ENCODE results near the gene GPC5. TPM values are rescaled to one million over a fixed set of nuclear protein-coding genes. Genes with fewer than 3 reads are reported as not detected.

Gene GPC5
- total and polyA plus RNA-seq, 2 experiments from 2014 or later: 0.32 TPM; not detected in 1

DNA sequence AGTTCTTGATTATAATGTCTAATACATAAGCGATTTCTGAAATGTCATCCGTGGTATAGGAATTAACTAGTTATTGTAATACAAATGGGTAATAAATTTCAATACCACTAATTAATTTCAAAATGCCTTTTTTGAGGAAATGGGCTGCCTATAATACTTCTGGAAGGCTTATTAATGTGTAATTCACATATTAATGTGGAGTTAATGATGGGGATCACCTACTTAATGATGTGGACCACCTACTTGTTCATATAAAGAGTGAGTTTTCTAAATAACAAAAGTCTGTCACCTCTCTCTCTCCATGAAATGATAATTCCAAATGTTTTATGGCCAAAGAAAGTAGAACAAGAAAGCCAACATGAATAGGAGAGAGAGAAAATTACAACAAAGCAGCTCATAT, 914.4 kb downstream of the GPC5 start:
- in situ Hi-C loops (cut with MboI): no loop called here
- no peaks in the 10 kb centered on the region for H3K4me1 ChIP-seq (ENCODE audit: insufficient read depth)
- 62 to 70% methylated on average over 2 of the region's 2 CpGs for WGBS, 2 experiments (ENCODE audit: low coverage in 1 of 2, low lambda C conversion rate in 2 of 2, missing lambda C conversion rate in 2 of 2)

GRCh38 chr13:92313382-92313781, 915.0 kb downstream of the GPC5 start:
- Histone ChIP-seq H3K9me3 (ENCODE audit: low read depth) (no peaks in the 10 kb centered on the region), H3K9me2 (ENCODE audit: insufficient read depth) (no peaks in the 10 kb centered on the region), H3K4me1 (ENCODE audit: insufficient read depth) (no peaks in the 10 kb centered on the region), H3K4me2 (ENCODE audit: unreplicated experiment) (no peak overlapping the region), H3K4me3 (no peak overlapping the region), H3K27me3 (replicated peaks; ENCODE audit: insufficient read depth) (no peaks in the 10 kb centered on the region), H3K36me3 (ENCODE audit: low read depth) (no peaks in the 10 kb centered on the region), H4K20me1 (ENCODE audit: insufficient read depth) (no peaks in the 10 kb centered on the region), H3K79me2 (ENCODE audit: insufficient read depth) (no peaks in the 10 kb centered on the region), H2AFZ (no peak overlapping the region), H3F3A (ENCODE audit: insufficient read depth) (no peaks in the 10 kb centered on the region), H3K9ac (no peak overlapping the region), H3K27ac (no peak overlapping the region)
- TF ChIP-seq EZH2phosphoT487 (IDR thresholded peaks at IDR 0.05; ENCODE audit: insufficient read depth, low read depth): no peak
- no peak for TF ChIP-seq EZH2 (IDR thresholded peaks at IDR 0.05; ENCODE audit: insufficient read depth, poor library complexity, severe bottlenecking)
- in situ Hi-C loops (cut with MboI): no loop called here
- no peak for DNase-seq
- 0 to 3% methylated on average over 2 of the region's 2 CpGs for WGBS, 2 experiments (ENCODE audit: low coverage in 1 of 2, low lambda C conversion rate in 2 of 2, missing lambda C conversion rate in 2 of 2)

More for the DNA sequence above, 914.4 kb downstream of the GPC5 start:
- Histone ChIP-seq H3K27ac (no peak overlapping the region), H3F3A (ENCODE audit: insufficient read depth) (no peaks in the 10 kb centered on the region), H3K9me3 (ENCODE audit: low read depth) (no peaks in the 10 kb centered on the region), H3K9ac (no peak overlapping the region), H3K9me2 (ENCODE audit: insufficient read depth) (no peaks in the 10 kb centered on the region), H3K79me2 (ENCODE audit: insufficient read depth) (no peaks in the 10 kb centered on the region), H4K20me1 (ENCODE audit: insufficient read depth) (no peaks in the 10 kb centered on the region), H3K27me3 (replicated peaks; ENCODE audit: insufficient read depth) (no peaks in the 10 kb centered on the region), H3K36me3 (ENCODE audit: low read depth) (no peaks in the 10 kb centered on the region), H3K4me2 (ENCODE audit: unreplicated experiment) (no peak overlapping the region), H3K4me3 (no peak overlapping the region), H2AFZ (no peak overlapping the region)
- TF ChIP-seq EZH2 (IDR thresholded peaks at IDR 0.05; ENCODE audit: insufficient read depth, poor library complexity, severe bottlenecking): no peak
- no peak for TF ChIP-seq EZH2phosphoT487 (IDR thresholded peaks at IDR 0.05; ENCODE audit: insufficient read depth, low read depth)
- no peak for DNase-seq

GRCh38 chr13:92315265-92315664, 916.8 kb downstream of the GPC5 start:
- Histone ChIP-seq H3K27ac (no peak overlapping the region), H3K79me2 (ENCODE audit: insufficient read depth) (no peaks in the 10 kb centered on the region), H3K9me2 (ENCODE audit: insufficient read depth) (no peaks in the 10 kb centered on the region), H3K36me3 (ENCODE audit: low read depth) (no peaks in the 10 kb centered on the region), H2AFZ (no peak overlapping the region), H3F3A (ENCODE audit: insufficient read depth) (no peaks in the 10 kb centered on the region), H3K27me3 (replicated peaks; ENCODE audit: insufficient read depth) (no peaks in the 10 kb centered on the region), H3K4me1 (ENCODE audit: insufficient read depth) (no peaks in the 10 kb centered on the region), H3K4me2 (ENCODE audit: unreplicated experiment) (no peak overlapping the region), H4K20me1 (ENCODE audit: insufficient read depth) (no peaks in the 10 kb centered on the region), H3K4me3 (no peak overlapping the region), H3K9me3 (ENCODE audit: low read depth) (no peaks in the 10 kb centered on the region), H3K9ac (no peak overlapping the region)
- 31 to 40% methylated on average over 2 of the region's 2 CpGs for WGBS, 2 experiments (ENCODE audit: low coverage in 1 of 2, low lambda C conversion rate in 2 of 2, missing lambda C conversion rate in 2 of 2)
- in situ Hi-C loops (cut with MboI): no loop called here
- no peak for TF ChIP-seq EZH2 (IDR thresholded peaks at IDR 0.05; ENCODE audit: insufficient read depth, poor library complexity, severe bottlenecking)
- TF ChIP-seq EZH2phosphoT487 (IDR thresholded peaks at IDR 0.05; ENCODE audit: insufficient read depth, low read depth): no peak
- DNase-seq: no peak

GRCh38 chr13:92316030-92316429, 917.6 kb downstream of the GPC5 start:
- Histone ChIP-seq H4K20me1 (ENCODE audit: insufficient read depth) (no peaks in the 10 kb centered on the region), H3K9me2 (ENCODE audit: insufficient read depth) (no peaks in the 10 kb centered on the region), H3K9me3 (ENCODE audit: low read depth) (no peaks in the 10 kb centered on the region), H3K36me3 (ENCODE audit: low read depth) (no peaks in the 10 kb centered on the region), H2AFZ (no peak overlapping the region), H3K4me1 (ENCODE audit: insufficient read depth) (no peaks in the 10 kb centered on the region), H3K4me2 (ENCODE audit: unreplicated experiment) (no peak overlapping the region), H3F3A (ENCODE audit: insufficient read depth) (no peaks in the 10 kb centered on the region), H3K27ac (no peak overlapping the region), H3K9ac (no peak overlapping the region), H3K79me2 (ENCODE audit: insufficient read depth) (no peaks in the 10 kb centered on the region), H3K4me3 (no peak overlapping the region), H3K27me3 (replicated peaks; ENCODE audit: insufficient read depth) (no peaks in the 10 kb centered on the region)
- 36 to 43% methylated on average over 2 of the region's 2 CpGs for WGBS, 2 experiments (ENCODE audit: low coverage in 1 of 2, low lambda C conversion rate in 2 of 2, missing lambda C conversion rate in 2 of 2)
- no peak for TF ChIP-seq EZH2 (IDR thresholded peaks at IDR 0.05; ENCODE audit: insufficient read depth, poor library complexity, severe bottlenecking)
- no peak for TF ChIP-seq EZH2phosphoT487 (IDR thresholded peaks at IDR 0.05; ENCODE audit: insufficient read depth, low read depth)
- no peak for DNase-seq
- in situ Hi-C loops (cut with MboI): no loop called here

- H3K4me1 ChIP-seq (ENCODE audit: insufficient read depth): no peaks in the 10 kb centered on the region
- no peaks in the 10 kb centered on the region for H4K20me1 ChIP-seq (ENCODE audit: insufficient read depth)
- no peaks in the 10 kb centered on the region for H3K36me3 ChIP-seq (ENCODE audit: low read depth)
- H3K4me3 ChIP-seq: no peak overlapping the region
- H3K27ac ChIP-seq: no peak overlapping the region
- H3K4me2 ChIP-seq (ENCODE audit: unreplicated experiment): no peak overlapping the region
- no peaks in the 10 kb centered on the region for H3K9me2 ChIP-seq (ENCODE audit: insufficient read depth)
- H3F3A ChIP-seq (ENCODE audit: insufficient read depth): no peaks in the 10 kb centered on the region
- no peaks in the 10 kb centered on the region for H3K79me2 ChIP-seq (ENCODE audit: insufficient read depth)
- in situ Hi-C loops (cut with MboI): no loop called here
- 36 to 45% methylated on average over 2 of the region's 2 CpGs for WGBS, 2 experiments (ENCODE audit: low coverage in 1 of 2, low lambda C conversion rate in 2 of 2, missing lambda C conversion rate in 2 of 2)
- no peaks in the 10 kb centered on the region for H3K27me3 ChIP-seq (replicated peaks; ENCODE audit: insufficient read depth)
- TF ChIP-seq EZH2 (IDR thresholded peaks at IDR 0.05; ENCODE audit: insufficient read depth, poor library complexity, severe bottlenecking): no peak
- no peak for TF ChIP-seq EZH2phosphoT487 (IDR thresholded peaks at IDR 0.05; ENCODE audit: insufficient read depth, low read depth)
- no peak overlapping the region for H3K9ac ChIP-seq
- H3K9me3 ChIP-seq (ENCODE audit: low read depth): no peaks in the 10 kb centered on the region
- DNase-seq: no peak
- H2AFZ ChIP-seq: no peak overlapping the region
Measured at GRCh38 chr13:92317066-92317465, 918.6 kb downstream of the GPC5 start.

Data from GM23248 (cell line).